ENCODE data around the gene PBX3. TPM values are rescaled to one million over a fixed set of nuclear protein-coding genes. Genes with fewer than 3 reads are reported as not detected.

PBX3 gene
- total RNA-seq, 5 donors from 2014 or later (not counting 1 experiment from before 2014, with no cell fraction given) = 12.3 to 30.6 (median 19.0) TPM

GRCh38 chr9:126016579-126017290 lies 269.6 kb downstream of the PBX3 start:
- no peaks in the 10 kb centered on the region for H3K36me3 Mint-ChIP-seq
- 86% methylated on average over 22 of the region's 24 CpGs for WGBS (ENCODE audit: insufficient coverage)

More at GRCh38 chr9:126016579-126017290, 269.6 kb downstream of the PBX3 start:
- Mint-ChIP-seq H3K4me1 (no peaks in the 10 kb centered on the region), H3K4me3 (no peak overlapping the region), H3K27ac (no peak overlapping the region), H3K27me3 (peaks cover under 1 to 18% of the 10 kb centered on the region in 2 donors), H3K9me3 (no peaks in the 10 kb centered on the region)
- H3K27ac ChIP-seq (ENCODE audit: low read length) = no peak overlapping the region
- H3K9me3 ChIP-seq = no peaks in the 10 kb centered on the region
- no peaks in the 10 kb centered on the region for H3K4me1 ChIP-seq (ENCODE audit: control insufficient read depth in 1 of 2, extremely low read depth in 1 of 2, insufficient read depth in 2 of 2, low read length in 2 of 2)
- DNase-seq (no peak), ATAC-seq (replicated peaks in 1 of 4) (no peak)
- ChIA-PET CTCF (no interaction called here), POLR2A (no interaction called here)
- H3K4me3 ChIP-seq (ENCODE audit: control insufficient read depth in 1 of 2, extremely low read depth in 1 of 2, low read length in 1 of 2) = no peak overlapping the region
- peaks cover 0 to 8% of the 10 kb centered on the region in 2 experiments for H3K27me3 ChIP-seq (replicated peaks in 1 of 2; ENCODE audit: control insufficient read depth in 2 of 2, extremely low read depth in 1 of 2, insufficient read depth in 2 of 2, low read length in 1 of 2)
- H3K36me3 ChIP-seq (ENCODE audit: control insufficient read depth in 2 of 2, extremely low read depth in 1 of 2, insufficient read depth in 1 of 2, low read length in 1 of 2) = no peaks in the 10 kb centered on the region

Other genes with a start within 250 kb of the PBX3 start
- 10 to 100 TPM; 50.2 to 60.3 (median 55.6) TPM for gene MAPKAP1, start 40.2 kb upstream of the PBX3 start, total RNA-seq